Panc1 (cell line): Measurements from ENCODE around the gene CAV2. TPM values are rescaled to one million over a fixed set of nuclear protein-coding genes. Genes with fewer than 3 reads are reported as not detected.

Experiments
- ATAC-seq: fragments of 200-7000 bp; cut with Tn5 transposase; 2 replicates; pipeline ENCODE4 v1.9.1; 2020; ENCODE audit warnings: mild to moderate bottlenecking, moderate library complexity
- BruUV-seq: library from RNA; stranded (reverse); fragments of 400-500 nt; replicated peaks from 2 replicates; lab custom pipeline; 2021; lab: Mats Ljungman, UMichigan
- CTCF ChIA-PET: fragments of 300-600 bp; sonication (Branson Sonifier 250); formaldehyde crosslinking; loops from one replicate; lab custom pipeline; 2022; ENCODE audit warnings: antibody characterized with exemption; lab: Charles Lee
- POLR2A ChIA-PET: fragments of 300-600 bp; sonication (Branson Sonifier 250); formaldehyde crosslinking; loops from one replicate; lab custom pipeline; 2022; ENCODE audit warnings: antibody characterized with exemption; lab: Charles Lee
- DNase-seq: peaks from one replicate; pipeline ENCODE4 v3.0.0-alpha.2; 2010; ENCODE audit warnings: low read depth, low spot score
- H3K27ac ChIP-seq: 2 replicates; pipeline ENCODE4 v1.5.1; 2011; ENCODE audit warnings: mild to moderate bottlenecking, low read length, inconsistent platforms
- H3K27me3 ChIP-seq: fragments of 200-500 bp; sonication (Bioruptor generic); 2 replicates; pipeline ENCODE4 v1.6.0; 2014; ENCODE audit warnings: low read length, inconsistent platforms; ENCODE audit not compliant: control insufficient read depth, insufficient read depth
- H3K36me3 ChIP-seq: fragments of 200-500 bp; sonication (Bioruptor generic); 2 replicates; pipeline ENCODE4 v1.5.1; 2014; ENCODE audit warnings: inconsistent platforms, mild to moderate bottlenecking, low read length, moderate library complexity; ENCODE audit not compliant: control insufficient read depth, insufficient read depth
- H3K4me1 ChIP-seq: 2 replicates; pipeline ENCODE4 v1.5.1; 2011; ENCODE audit warnings: inconsistent platforms, mild to moderate bottlenecking, low read length, moderate library complexity; ENCODE audit not compliant: control insufficient read depth, insufficient read depth
- H3K4me3 ChIP-seq, 2 experiments: 2 replicates each; pipeline ENCODE4 v1.5.1; 2011 to 2012; ENCODE audit warnings: low read depth in 2 of 2, low read length in 2 of 2, mild to moderate bottlenecking in 2 of 2, inconsistent platforms in 1 of 2, moderate library complexity in 1 of 2
- H3K9me3 ChIP-seq: fragments of 200-500 bp; sonication (Bioruptor generic); 2 replicates; pipeline ENCODE4 v1.5.1; 2014; ENCODE audit warnings: low read depth, mild to moderate bottlenecking, inconsistent platforms, low read length, moderate library complexity; ENCODE audit not compliant: control insufficient read depth, insufficient read depth
- CTCF ChIP-seq: fragments of 450-650 bp; IDR thresholded peaks from 2 replicates; pipeline ENCODE4 v1.5.1; 2017; ENCODE audit warnings: mild to moderate bottlenecking
- POLR2AphosphoS5 ChIP-seq: IDR thresholded peaks from 2 replicates; pipeline ENCODE4 v1.6.1; 2012; ENCODE audit warnings: mild to moderate bottlenecking, low read depth, low read length, moderate library complexity
- REST ChIP-seq, 2 experiments: IDR thresholded peaks; 2 replicates each; pipeline ENCODE4 v1.6.1; 2011 to 2012; ENCODE audit warnings: low read depth in 2 of 2, control low read depth in 1 of 2, low read length in 1 of 2, mild to moderate bottlenecking in 1 of 2, moderate library complexity in 1 of 2; ENCODE audit not compliant: insufficient read depth in 1 of 2
- SIN3A ChIP-seq: IDR thresholded peaks from 2 replicates; pipeline ENCODE4 v1.6.1; 2012; ENCODE audit warnings: low read depth, mild to moderate bottlenecking, low read length, moderate library complexity, borderline replicate concordance; ENCODE audit not compliant: insufficient read depth
- TCF7L2 ChIP-seq: IDR thresholded peaks from 2 replicates; pipeline ENCODE4 v1.6.1; 2011; ENCODE audit warnings: mild to moderate bottlenecking, low read depth, low read length, inconsistent platforms
- in situ Hi-C: cut with HindIII; loops from 2 replicates; pipeline ENCODE4 v1.10.0; 2016; ENCODE audit warnings: low sequenced_read_pairs, low pct_unique_long_range_greater_than_20kb
- intact Hi-C: fragments of 100-400 bp; cut with micrococcal nuclease; formaldehyde crosslinking; loops from one replicate; pipeline ENCODE4 v1.10.0; 2022; ENCODE audit not compliant: unreplicated experiment
- total RNA-seq: library from RNA; stranded (reverse); gene quantifications from one replicate; pipeline ENCODE4 v1.2.1, GENCODE V29; 2021; ENCODE audit not compliant: unreplicated experiment

CAV2 gene
- total RNA-seq, 1 experiment from 2014 or later: 217 TPM

GRCh38 chr7:116554911-116555310 is 55.4 kb downstream of the CAV2 start:
- Histone ChIP-seq H3K27me3 (no peaks in the 10 kb centered on the region), H3K4me3 (no peak overlapping the region), H3K4me1 (peaks cover 67% of the 10 kb centered on the region), H3K27ac (peak overlapping the region; percentile 75; the same call in 1 of the 2 replicates), H3K9me3 (no peaks in the 10 kb centered on the region), H3K36me3 (peaks cover 37% of the 10 kb centered on the region)
- ATAC-seq (no peak), DNase-seq (no peak)
- CTCF ChIA-PET: no interaction called here
- intact Hi-C loops: no loop called here
- TF ChIP-seq REST (IDR thresholded peaks at IDR 0.05; ENCODE audit: insufficient read depth in 1 of 2, low read depth in 2 of 2, low read length in 1 of 2) (no peak), CTCF (no peak), TCF7L2 (no peak), POLR2AphosphoS5 (no peak), SIN3A (no peak)
- POLR2A ChIA-PET: no interaction called here
- in situ Hi-C loops: no loop called here
- no TSS peak for BruUV-seq

GRCh38 chr7:116557066-116557585 is 57.6 kb downstream of the CAV2 start:
- ATAC-seq: no peak

More at GRCh38 chr7:116557066-116557585, 57.6 kb downstream of the CAV2 start:
- in situ Hi-C loops: no loop called here
- Histone ChIP-seq H3K27ac (no peak overlapping the region; the same call in 1 of the 2 replicates), H3K27me3 (no peaks in the 10 kb centered on the region), H3K9me3 (no peaks in the 10 kb centered on the region), H3K36me3 (peaks cover 38% of the 10 kb centered on the region), H3K4me1 (peaks cover 61% of the 10 kb centered on the region), H3K4me3 (no peak overlapping the region)
- TF ChIP-seq SIN3A (no peak), TCF7L2 (no peak), CTCF (no peak), POLR2AphosphoS5 (no peak), REST (IDR thresholded peaks at IDR 0.05; ENCODE audit: insufficient read depth in 1 of 2, low read depth in 2 of 2, low read length in 1 of 2) (no peak)
- intact Hi-C loops: no loop called here
- DNase-seq: no peak
- ChIA-PET POLR2A (interaction anchor here (0.7 kb wide), 1 partner anchor 174 kb away, joined by 4 read pairs; no protein-coding TSS in a partner anchor), CTCF (interaction anchor here (0.6 kb wide), 1 partner anchor 202 kb away, joined by 3 read pairs; no protein-coding TSS in a partner anchor)
- no TSS peak for BruUV-seq
